Dermis blood vessel endothelial cell (primary cell): ENCODE data around the gene ARL6IP1. TPM values are rescaled to one million over a fixed set of nuclear protein-coding genes. Genes with fewer than 3 reads are reported as not detected.
"Not testable (repeated sequence)": the region's sequence is repeated elsewhere in the genome, so short reads cannot be mapped to it uniquely, and the experiment has no call there.

Experiments
- DNase-seq: peaks from one replicate; pipeline ENCODE4 v3.0.0; 2010
- total RNA-seq: library from RNA; depleted of rRNA; stranded (reverse); fragments of >200 nt; gene quantifications from 2 replicates; pipeline ENCODE4 v1.2.3, GENCODE V29; 2014

ARL6IP1 gene
- total RNA-seq, 1 donor from 2014 or later, result 1,035 TPM

GRCh38 chr16:18797746-18798145 lies 3.6 kb downstream of the ARL6IP1 start:
- DNase-seq, result peak; percentile 23

- DNase-seq, result peak; percentile 34
These were observed 5.0 kb downstream of the ARL6IP1 start for GRCh38 chr16:18796377-18796776.

- DNase-seq, result peak; percentile 50
These were observed 8.4 kb downstream of the ARL6IP1 start for GRCh38 chr16:18792836-18793433.

- peak; percentile 98 for DNase-seq
These were observed 11.3 kb downstream of the ARL6IP1 start, which contains the start of gene RPS15A for GRCh38 chr16:18789850-18790706. TSS of gene RPS15A (minus strand) at chr16:18790334. CDS start at chr16:18789113, 1,221 bp downstream.

- DNase-seq, result no peak
These were observed 11.9 kb downstream of the ARL6IP1 start for GRCh38 chr16:18789515-18789849.

- peak; percentile 58 for DNase-seq
These were observed 12.4 kb downstream of the ARL6IP1 start for GRCh38 chr16:18788828-18789514.

- no peak for DNase-seq
These were observed 16.3 kb downstream of the ARL6IP1 start for GRCh38 chr16:18784917-18785623.

- no peak for DNase-seq
These were observed 17.7 kb downstream of the ARL6IP1 start for GRCh38 chr16:18783430-18784341.

GRCh38 chr16:18782697-18783429 lies 18.5 kb downstream of the ARL6IP1 start:
- no peak for DNase-seq

- not testable (repeated sequence) for DNase-seq
These were observed 20.1 kb downstream of the ARL6IP1 start for GRCh38 chr16:18781232-18781631.

GRCh38 chr16:18780460-18781026 lies 20.8 kb downstream of the ARL6IP1 start:
- not testable (repeated sequence) for DNase-seq

GRCh38 chr16:18777664-18778063 lies 23.7 kb downstream of the ARL6IP1 start:
- not testable (repeated sequence) for DNase-seq

GRCh38 chr16:18776334-18776733 lies 25.0 kb downstream of the ARL6IP1 start:
- not testable (repeated sequence) for DNase-seq

- not testable (repeated sequence) for DNase-seq
These were observed 26.7 kb downstream of the ARL6IP1 start for GRCh38 chr16:18774651-18775050.

- not testable (repeated sequence) for DNase-seq
These were observed 29.2 kb downstream of the ARL6IP1 start for GRCh38 chr16:18772171-18772570.

- not testable (repeated sequence) for DNase-seq
These were observed 30.9 kb downstream of the ARL6IP1 start for GRCh38 chr16:18770336-18770962.

GRCh38 chr16:18767217-18767616 lies 34.1 kb downstream of the ARL6IP1 start:
- DNase-seq, result not testable (repeated sequence)

GRCh38 chr16:18762713-18763112 lies 38.6 kb downstream of the ARL6IP1 start:
- not testable (repeated sequence) for DNase-seq

GRCh38 chr16:18759598-18760520 lies 41.5 kb downstream of the ARL6IP1 start:
- peak; percentile 16 for DNase-seq
